ENCODE measurements around the gene TRIP10. TPM values are rescaled to one million over a fixed set of nuclear protein-coding genes. Genes with fewer than 3 reads are reported as not detected.

TRIP10 gene
- polyA plus RNA-seq, 1 donor (not counting 4 experiments of a cell fraction or from before 2014, with no cell fraction given): 34.8 TPM

- dilution Hi-C loops (cut with MboI; ENCODE audit: extremely low pct_ligation_motif_present, low sequenced_read_pairs): no loop called here
- peak overlapping the region; percentile 91 to 99 (median 95) for H3K4me3 ChIP-seq (ENCODE audit: control insufficient read depth in 2 of 3, extremely low read depth in 1 of 3, insufficient read depth in 2 of 3, low read depth in 1 of 3, low read length in 3 of 3)
- H3K27ac ChIP-seq (ENCODE audit: control insufficient read depth, insufficient read depth, low read length): peak overlapping the region; percentile 82
- peaks cover 8 to 14% of the 10 kb centered on the region in 2 experiments for H3K36me3 ChIP-seq (ENCODE audit: control insufficient read depth in 2 of 2, extremely low read depth in 1 of 2, insufficient read depth in 2 of 2, low read length in 2 of 2)
- peak overlapping the region; percentile 82 for H2AFZ ChIP-seq (ENCODE audit: control insufficient read depth, low read length)
- H3K27me3 ChIP-seq (ENCODE audit: control insufficient read depth, extremely low read depth, insufficient read depth, low read length): no peaks in the 10 kb centered on the region
- TF ChIP-seq, protein P1, sequence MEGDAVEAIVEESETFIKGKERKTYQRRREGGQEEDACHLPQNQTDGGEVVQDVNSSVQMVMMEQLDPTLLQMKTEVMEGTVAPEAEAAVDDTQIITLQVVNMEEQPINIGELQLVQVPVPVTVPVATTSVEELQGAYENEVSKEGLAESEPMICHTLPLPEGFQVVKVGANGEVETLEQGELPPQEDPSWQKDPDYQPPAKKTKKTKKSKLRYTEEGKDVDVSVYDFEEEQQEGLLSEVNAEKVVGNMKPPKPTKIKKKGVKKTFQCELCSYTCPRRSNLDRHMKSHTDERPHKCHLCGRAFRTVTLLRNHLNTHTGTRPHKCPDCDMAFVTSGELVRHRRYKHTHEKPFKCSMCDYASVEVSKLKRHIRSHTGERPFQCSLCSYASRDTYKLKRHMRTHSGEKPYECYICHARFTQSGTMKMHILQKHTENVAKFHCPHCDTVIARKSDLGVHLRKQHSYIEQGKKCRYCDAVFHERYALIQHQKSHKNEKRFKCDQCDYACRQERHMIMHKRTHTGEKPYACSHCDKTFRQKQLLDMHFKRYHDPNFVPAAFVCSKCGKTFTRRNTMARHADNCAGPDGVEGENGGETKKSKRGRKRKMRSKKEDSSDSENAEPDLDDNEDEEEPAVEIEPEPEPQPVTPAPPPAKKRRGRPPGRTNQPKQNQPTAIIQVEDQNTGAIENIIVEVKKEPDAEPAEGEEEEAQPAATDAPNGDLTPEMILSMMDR (optimal IDR thresholded peaks at IDR 0.05 in 1 of 3, IDR thresholded peaks at IDR 0.05 in 1 of 3, conservative IDR thresholded peaks at IDR 0.05 in 1 of 3; ENCODE audit: extremely low read depth in 1 of 3, insufficient read depth in 2 of 3, low read length in 3 of 3): no peak
- no peak for DNase-seq (ENCODE audit: low read depth, low spot score)
- no peaks in the 10 kb centered on the region for H3K9me3 ChIP-seq (ENCODE audit: control insufficient read depth, low read depth, low read length)
- H3K4me1 ChIP-seq (ENCODE audit: control insufficient read depth, extremely low read depth, insufficient read depth, low read length): peaks cover 32% of the 10 kb centered on the region
- H3K9me1 ChIP-seq (ENCODE audit: control insufficient read depth, extremely low read depth, insufficient read depth, low read length): no peaks in the 10 kb centered on the region
- no peak for FAIRE-seq
- H3K9ac ChIP-seq (ENCODE audit: control insufficient read depth, extremely low read depth, insufficient read depth, low read length): peak overlapping the region; percentile 85
- no peaks in the 10 kb centered on the region for H4K20me1 ChIP-seq (ENCODE audit: control insufficient read depth, extremely low read depth, insufficient read depth, low read length)
- H3K4me2 ChIP-seq (ENCODE audit: control insufficient read depth, extremely low read depth, insufficient read depth, low read depth, low read length): peak overlapping the region; percentile 95
- H3K79me2 ChIP-seq (ENCODE audit: control insufficient read depth, insufficient read depth, low read length): peaks cover 29% of the 10 kb centered on the region
Observed at GRCh38 chr19:6736917-6737283, 2.6 kb upstream of the TRIP10 start.

DNA sequence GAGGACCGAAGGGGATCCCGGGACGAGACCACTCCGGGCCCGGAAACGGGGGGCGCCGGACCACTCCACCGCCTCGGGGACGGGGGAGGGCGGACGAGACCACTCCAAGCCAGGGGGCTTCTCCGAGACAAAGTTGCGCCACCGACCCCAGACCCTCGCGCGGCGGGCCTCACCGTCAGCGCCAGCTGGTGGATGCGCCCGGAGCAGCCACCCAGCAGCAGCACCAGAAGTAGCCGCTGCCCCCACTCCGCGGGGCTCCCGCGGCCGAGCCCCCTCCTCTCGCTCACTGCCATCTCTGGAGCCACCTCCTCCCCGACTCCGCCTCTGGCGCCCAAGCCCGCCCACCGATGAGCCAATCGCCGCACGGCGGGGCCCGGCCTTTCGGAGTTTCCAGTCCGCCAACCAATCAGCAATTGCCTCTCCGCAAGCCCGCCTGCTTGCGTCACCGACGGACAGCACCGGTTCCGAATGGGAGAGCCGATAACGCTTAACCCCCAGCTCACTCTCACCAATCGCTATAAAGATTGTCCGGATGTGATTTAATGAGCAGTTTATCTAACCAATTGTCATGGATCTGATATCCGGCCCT is 2.1 kb upstream of the TRIP10 start, which contains the start of gene GPR108:
TSS of gene GPR108 (minus strand) at position 297 of the 589 bp plus-strand sequence. CDS start at position 293, 4 bp downstream.
- dilution Hi-C loops (cut with MboI; ENCODE audit: extremely low pct_ligation_motif_present, low sequenced_read_pairs): no loop called here
- H2AFZ ChIP-seq (ENCODE audit: control insufficient read depth, low read length): peak within 1 kb of the TSS; percentile 82
- H4K20me1 ChIP-seq (ENCODE audit: control insufficient read depth, extremely low read depth, insufficient read depth, low read length): no peaks in the 10 kb centered on the region
- peak within 1 kb of the TSS; percentile 85 for H3K9ac ChIP-seq (ENCODE audit: control insufficient read depth, extremely low read depth, insufficient read depth, low read length)
- H3K4me3 ChIP-seq (ENCODE audit: control insufficient read depth in 2 of 3, extremely low read depth in 1 of 3, insufficient read depth in 2 of 3, low read depth in 1 of 3, low read length in 3 of 3): peak within 1 kb of the TSS; percentile 91 to 99 (median 95)
- peak within 1 kb of the TSS; percentile 86 for H3K27ac ChIP-seq (ENCODE audit: control insufficient read depth, insufficient read depth, low read length)
- H3K36me3 ChIP-seq (ENCODE audit: control insufficient read depth in 2 of 2, extremely low read depth in 1 of 2, insufficient read depth in 2 of 2, low read length in 2 of 2): peaks cover 8 to 12% of the 10 kb centered on the region in 2 experiments
- peak; percentile 98 for FAIRE-seq
- H3K79me2 ChIP-seq (ENCODE audit: control insufficient read depth, insufficient read depth, low read length): peaks cover 29% of the 10 kb centered on the region
- H3K9me1 ChIP-seq (ENCODE audit: control insufficient read depth, extremely low read depth, insufficient read depth, low read length): no peaks in the 10 kb centered on the region
- H3K27me3 ChIP-seq (ENCODE audit: control insufficient read depth, extremely low read depth, insufficient read depth, low read length): no peaks in the 10 kb centered on the region
- H3K9me3 ChIP-seq (ENCODE audit: control insufficient read depth, low read depth, low read length): no peaks in the 10 kb centered on the region
- H3K4me1 ChIP-seq (ENCODE audit: control insufficient read depth, extremely low read depth, insufficient read depth, low read length): peaks cover 32% of the 10 kb centered on the region
- peak; percentile 99 for DNase-seq (ENCODE audit: low read depth, low spot score)
- TF ChIP-seq EZH2 (IDR thresholded peaks at IDR 0.05; ENCODE audit: low read length): no peak
- TF ChIP-seq, protein P1 (optimal IDR thresholded peaks at IDR 0.05 in 1 of 3, IDR thresholded peaks at IDR 0.05 in 1 of 3, conservative IDR thresholded peaks at IDR 0.05 in 1 of 3; ENCODE audit: extremely low read depth in 1 of 3, insufficient read depth in 2 of 3, low read length in 3 of 3): no peak
- H3K4me2 ChIP-seq (ENCODE audit: control insufficient read depth, extremely low read depth, insufficient read depth, low read depth, low read length): peak within 1 kb of the TSS; percentile 95
